Activated T-cell treated with anti-CD3 and anti-CD28 coated beads, Interleukin-2, amount 50 U/mL, for 24 hours (primary cell): ENCODE measurements around the gene OXLD1.
A peak's percentile ranks its signal among the peaks of the same experiment; 100 is the strongest.
"Not testable (repeated sequence)": the region's sequence is repeated elsewhere in the genome, so short reads cannot be mapped to it uniquely, and the experiment has no call there.

Experiments
- DNase-seq: peaks from one replicate; pipeline ENCODE4 v3.0.0-alpha.2; 2020
- H3K27ac Mint-ChIP-seq: 2 replicates; pipeline ENCODE4 v1.8.0; 2020; ENCODE audit warnings: mild to moderate bottlenecking, mixed read lengths
- H3K27me3 Mint-ChIP-seq: 2 replicates; pipeline ENCODE4 v1.8.0; 2020; ENCODE audit warnings: mixed read lengths
- H3K36me3 Mint-ChIP-seq: 2 replicates; pipeline ENCODE4 v1.8.0; 2020; ENCODE audit warnings: low read depth, mixed read lengths
- H3K4me1 Mint-ChIP-seq: 2 replicates; pipeline ENCODE4 v1.8.0; 2020; ENCODE audit warnings: low read depth, mixed read lengths
- H3K4me3 Mint-ChIP-seq: 2 replicates; pipeline ENCODE4 v1.8.0; 2020; ENCODE audit warnings: mild to moderate bottlenecking, moderate library complexity, mixed read lengths
- H3K9me3 Mint-ChIP-seq: 2 replicates; pipeline ENCODE4 v1.8.0; 2020; ENCODE audit warnings: mixed read lengths

OXLD1 gene

DNA sequence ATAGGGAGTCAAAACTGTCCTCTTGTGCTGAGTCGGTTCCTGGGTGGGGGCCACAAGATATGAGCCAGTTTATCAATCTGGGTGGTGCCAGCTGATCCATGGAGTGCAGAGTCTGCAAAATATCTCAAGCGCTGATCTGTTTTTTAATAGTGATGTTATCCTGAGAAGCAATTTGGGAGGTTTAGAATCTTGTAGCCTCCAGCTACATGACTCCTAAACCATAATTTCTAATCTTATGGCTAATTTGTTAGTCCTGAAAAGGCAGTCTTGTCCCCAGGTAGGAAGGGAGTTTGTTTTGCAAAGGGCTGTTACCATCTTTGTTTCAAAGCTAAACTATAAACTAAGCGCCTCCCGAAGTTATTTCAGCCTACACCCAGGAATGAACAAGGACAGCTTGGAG is 27.7 kb downstream of the OXLD1 start:
- Mint-ChIP-seq H3K36me3 (peaks cover 20% of the 10 kb centered on the region), H3K9me3 (no peaks in the 10 kb centered on the region), H3K4me1 (peaks cover 22% of the 10 kb centered on the region), H3K27ac (peak overlapping the region; percentile 31), H3K27me3 (no peaks in the 10 kb centered on the region), H3K4me3 (no peak overlapping the region)
- DNase-seq, result no peak

DNA sequence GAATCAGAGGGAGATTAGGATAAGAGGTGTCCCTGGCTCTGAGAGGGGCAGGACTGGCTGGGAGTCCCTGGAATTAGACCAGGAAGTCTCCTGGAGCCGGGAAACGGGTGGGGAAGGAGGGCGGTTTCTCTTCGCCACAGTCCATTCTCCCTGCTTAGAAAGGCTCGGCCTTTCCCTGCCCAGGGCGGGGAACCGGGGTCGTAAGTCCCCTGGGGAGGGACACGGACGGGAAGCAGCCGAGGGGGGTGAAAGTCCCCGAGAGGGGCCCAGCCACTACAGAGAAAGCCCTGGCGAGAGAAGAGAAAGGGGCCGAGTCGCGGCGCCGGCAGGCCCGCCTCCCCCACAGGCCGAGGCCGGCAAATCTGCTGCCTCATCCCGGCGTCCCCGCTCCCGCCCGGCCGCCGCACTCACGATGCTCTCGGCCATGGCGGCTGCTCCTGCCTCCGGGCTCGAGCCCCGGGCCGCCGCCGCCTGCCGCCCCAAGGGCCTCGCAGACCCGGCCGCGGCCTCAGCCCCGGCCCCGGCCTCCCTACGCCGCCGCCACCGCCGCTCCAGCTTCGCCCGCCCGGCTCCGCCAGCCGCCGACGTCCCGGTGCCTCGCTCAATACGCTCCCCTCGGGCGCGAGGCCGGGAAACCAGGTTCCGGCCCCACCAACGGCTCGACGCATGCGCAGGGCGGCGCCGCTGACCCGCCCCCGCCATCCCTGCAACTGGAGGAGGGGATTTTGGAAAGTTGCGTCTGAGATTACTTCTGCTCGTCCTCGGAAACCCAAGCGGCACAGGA is 29.7 kb downstream of the OXLD1 start, which contains the start of the genes NPLOC4 and TSPAN10:
Gene NPLOC4, minus strand, starts transcription at position 608 of the 784 bp plus-strand sequence. Its CDS starts 182 bp downstream, at position 426.
Gene TSPAN10, plus strand, starts transcription at position 692 of the 784 bp plus-strand sequence. CDS start 5,217 bp downstream, outside the sequence.
- DNase-seq, result peak; percentile 94
- H3K36me3 Mint-ChIP-seq, result peaks cover 33% of the 10 kb centered on the region
- peak within 1 kb of the TSS; percentile 96 for H3K27ac Mint-ChIP-seq
- H3K9me3 Mint-ChIP-seq, result no peaks in the 10 kb centered on the region
- peaks cover 30% of the 10 kb centered on the region for H3K4me1 Mint-ChIP-seq
- H3K4me3 Mint-ChIP-seq, result peak within 1 kb of the TSS; percentile 98
- no peaks in the 10 kb centered on the region for H3K27me3 Mint-ChIP-seq

DNA sequence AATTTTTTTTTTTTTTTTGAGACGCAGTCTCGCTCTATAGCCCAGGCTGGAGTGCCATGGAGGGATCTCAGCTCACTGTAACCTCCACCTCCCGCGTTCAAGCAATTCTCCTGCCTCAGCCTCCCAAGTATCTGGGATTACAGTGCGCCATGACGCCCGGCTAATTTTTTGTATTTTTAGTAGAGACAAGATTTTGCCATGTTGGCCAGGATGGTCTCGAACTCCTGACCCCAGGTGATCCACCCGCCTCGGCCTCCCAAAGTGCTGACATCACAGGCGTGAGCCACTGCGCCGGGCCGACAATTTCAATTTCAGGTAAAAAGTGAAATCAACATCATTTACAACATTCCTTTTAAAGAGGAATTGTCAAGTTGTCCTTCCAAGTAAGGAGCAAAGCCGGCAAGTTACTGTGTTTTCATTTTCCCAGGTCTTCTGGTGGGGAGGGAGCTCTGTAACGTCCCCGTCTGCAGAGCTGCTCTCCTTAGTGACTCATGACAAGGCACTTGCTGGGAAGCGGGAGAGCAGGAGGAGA is 30.4 kb downstream of the OXLD1 start:
- no peak for DNase-seq
- peak overlapping the region; percentile 98 for H3K4me3 Mint-ChIP-seq
- no peaks in the 10 kb centered on the region for H3K9me3 Mint-ChIP-seq
- peaks cover 34% of the 10 kb centered on the region for H3K4me1 Mint-ChIP-seq
- no peaks in the 10 kb centered on the region for H3K27me3 Mint-ChIP-seq
- peaks cover 38% of the 10 kb centered on the region for H3K36me3 Mint-ChIP-seq
- peak overlapping the region; percentile 96 for H3K27ac Mint-ChIP-seq

DNA sequence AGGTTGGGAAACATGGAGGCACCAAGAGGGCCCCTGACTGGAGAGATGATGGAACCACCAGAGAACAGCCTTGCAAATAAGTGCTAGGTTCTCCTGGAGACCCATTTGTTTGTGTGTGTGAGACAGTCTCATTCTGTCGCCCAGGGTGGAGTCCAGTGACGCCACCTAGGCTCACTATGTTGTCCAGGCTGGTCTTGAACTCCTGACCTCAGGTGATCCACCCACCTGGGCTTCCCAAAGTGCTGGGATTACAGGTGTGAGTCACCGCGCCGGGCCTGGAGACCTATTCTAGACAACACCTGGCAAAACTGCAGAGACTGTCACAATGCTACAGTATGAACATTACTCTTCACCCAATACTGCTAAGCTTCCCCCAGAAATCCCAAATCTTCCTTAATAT is 31.0 kb downstream of the OXLD1 start:
- peak overlapping the region; percentile 98 for H3K4me3 Mint-ChIP-seq
- DNase-seq, result no peak

DNA sequence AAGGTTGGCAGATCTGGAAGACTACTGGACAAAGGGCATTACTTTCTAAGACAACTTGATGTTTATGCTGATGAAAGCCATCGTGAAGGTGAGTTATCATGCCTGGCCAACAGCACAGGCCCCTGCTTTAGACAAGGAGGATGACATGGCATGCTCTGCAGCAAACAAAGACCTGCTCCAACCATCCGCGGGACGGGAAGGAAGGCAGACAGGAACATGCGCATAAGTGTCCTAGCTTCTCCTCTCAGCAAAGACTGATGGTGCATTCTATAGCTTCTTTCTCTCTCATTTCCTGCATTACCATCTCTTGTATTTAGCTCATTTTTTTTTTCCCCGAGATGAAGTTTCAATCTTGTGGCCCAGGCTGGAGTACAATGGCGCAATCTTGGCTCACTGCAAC is 34.9 kb downstream of the OXLD1 start:
- DNase-seq, result no peak
- no peak overlapping the region for H3K4me3 Mint-ChIP-seq
- H3K27ac Mint-ChIP-seq, result peak overlapping the region; percentile 66
- H3K36me3 Mint-ChIP-seq, result peaks cover 77% of the 10 kb centered on the region
- no peaks in the 10 kb centered on the region for H3K27me3 Mint-ChIP-seq
- no peaks in the 10 kb centered on the region for H3K9me3 Mint-ChIP-seq
- peaks cover 27% of the 10 kb centered on the region for H3K4me1 Mint-ChIP-seq

More for the DNA sequence above, 31.0 kb downstream of the OXLD1 start:
- Mint-ChIP-seq H3K27me3 (no peaks in the 10 kb centered on the region), H3K4me1 (peaks cover 34% of the 10 kb centered on the region), H3K36me3 (peaks cover 39% of the 10 kb centered on the region), H3K9me3 (no peaks in the 10 kb centered on the region), H3K27ac (peak overlapping the region; percentile 96)

DNA sequence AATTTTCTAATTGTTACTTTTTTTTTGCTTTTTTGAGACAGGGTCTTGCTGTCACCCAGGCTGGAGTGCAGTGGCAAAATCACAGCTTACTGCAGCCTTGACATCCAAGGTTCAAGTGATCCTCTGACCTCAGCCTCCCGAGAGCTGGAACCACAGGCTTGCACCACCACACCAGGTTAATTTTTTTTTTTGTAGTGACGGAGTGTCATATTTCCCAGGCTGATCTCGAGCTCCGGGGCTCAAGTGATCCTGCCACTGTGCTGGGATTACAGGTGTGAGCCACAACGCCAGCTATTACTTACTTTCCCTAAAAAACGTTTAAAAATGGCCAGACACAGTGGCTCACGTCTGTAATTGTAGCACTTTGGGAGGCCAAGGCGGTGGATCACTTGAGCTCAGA is 36.1 kb downstream of the OXLD1 start:
- DNase-seq, result no peak
- H3K4me3 Mint-ChIP-seq, result no peak overlapping the region
- H3K4me1 Mint-ChIP-seq, result peaks cover 20% of the 10 kb centered on the region
- no peak overlapping the region for H3K27ac Mint-ChIP-seq
- H3K36me3 Mint-ChIP-seq, result peaks cover 79% of the 10 kb centered on the region
- no peaks in the 10 kb centered on the region for H3K9me3 Mint-ChIP-seq
- H3K27me3 Mint-ChIP-seq, result no peaks in the 10 kb centered on the region

DNA sequence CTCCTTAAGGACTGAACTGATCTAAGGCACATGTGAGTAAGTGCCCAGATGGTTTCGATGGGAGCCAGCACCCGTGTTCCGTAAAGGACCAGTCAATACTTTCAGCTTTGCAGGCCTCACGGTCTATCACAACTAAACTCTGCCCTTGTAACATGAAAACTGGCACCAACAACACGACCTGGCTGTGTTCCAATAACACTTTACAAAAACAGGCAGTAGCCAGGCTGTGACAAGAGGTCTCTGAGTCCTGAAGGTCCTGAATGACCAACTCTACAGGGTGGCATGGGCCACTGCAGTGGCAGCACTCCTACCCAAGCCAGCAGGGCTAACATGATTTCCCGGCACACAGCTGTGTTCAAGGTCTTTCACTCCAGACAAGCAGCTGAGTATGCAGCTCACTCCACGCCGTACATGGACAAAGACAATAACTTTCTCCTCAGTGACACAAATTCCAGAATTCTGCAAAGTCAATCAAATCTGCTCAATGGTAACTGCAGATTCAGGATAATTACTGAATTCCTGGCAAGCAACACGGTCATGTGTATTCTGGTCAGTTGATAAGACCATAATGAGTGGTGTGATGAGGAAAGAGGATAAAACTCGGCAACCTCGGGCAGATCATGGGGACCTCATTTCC is 44.8 kb downstream of the OXLD1 start:
- H3K36me3 Mint-ChIP-seq, result peaks cover 86% of the 10 kb centered on the region
- H3K27ac Mint-ChIP-seq, result no peak overlapping the region
- peaks cover 9% of the 10 kb centered on the region for H3K4me1 Mint-ChIP-seq
- DNase-seq, result no peak
- H3K27me3 Mint-ChIP-seq, result no peaks in the 10 kb centered on the region
- no peak overlapping the region for H3K4me3 Mint-ChIP-seq
- no peaks in the 10 kb centered on the region for H3K9me3 Mint-ChIP-seq

DNA sequence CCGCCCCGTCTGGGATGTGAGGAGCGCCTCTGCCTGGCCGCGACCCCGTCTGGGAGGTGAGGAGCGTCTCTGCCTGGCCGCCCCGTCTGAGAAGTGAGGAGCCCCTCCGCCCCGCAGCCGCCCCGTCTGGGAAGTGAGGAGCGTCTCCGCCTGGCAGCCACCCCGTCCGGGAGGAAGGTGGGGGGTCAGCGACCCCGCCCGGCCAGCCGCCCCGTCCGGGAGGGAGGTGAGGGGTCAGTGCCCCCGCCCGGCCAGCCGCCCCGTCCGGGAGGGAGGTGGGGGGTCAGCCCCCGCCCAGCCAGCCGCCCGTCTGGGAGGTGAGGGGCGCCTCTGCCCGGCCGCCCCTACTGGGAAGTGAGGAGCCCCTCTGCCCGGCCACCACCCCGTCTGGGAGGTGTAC is 48.1 kb downstream of the OXLD1 start:
- H3K4me3 Mint-ChIP-seq, H3K9me3 Mint-ChIP-seq, DNase-seq, H3K27ac Mint-ChIP-seq, H3K27me3 Mint-ChIP-seq: not testable (repeated sequence)
- Mint-ChIP-seq H3K4me1 (peaks cover 24% of the 10 kb centered on the region), H3K36me3 (peaks cover 85% of the 10 kb centered on the region)

DNA sequence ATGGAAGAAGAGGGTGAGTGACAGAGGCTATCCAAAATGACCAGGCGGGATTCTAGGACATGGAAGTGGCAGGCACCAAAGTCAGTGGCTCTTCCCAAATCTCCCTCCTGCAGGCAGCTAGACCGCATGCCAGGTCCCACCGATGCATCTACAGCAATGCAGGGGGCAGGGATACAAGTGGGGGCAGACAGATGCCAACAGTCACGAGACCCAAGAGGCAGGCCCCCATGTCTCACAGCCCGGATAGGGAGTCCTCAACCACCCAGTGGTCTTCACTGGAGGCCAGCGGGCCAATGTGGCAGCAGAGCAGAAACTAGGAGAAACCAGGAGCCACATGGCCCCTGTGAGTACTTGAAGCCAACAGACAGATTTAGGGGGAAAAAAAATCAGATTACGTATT is 49.5 kb downstream of the OXLD1 start:
- Mint-ChIP-seq H3K4me3 (no peak overlapping the region), H3K9me3 (no peaks in the 10 kb centered on the region), H3K27me3 (no peaks in the 10 kb centered on the region), H3K27ac (no peak overlapping the region), H3K4me1 (peaks cover 24% of the 10 kb centered on the region), H3K36me3 (peaks cover 88% of the 10 kb centered on the region)
- DNase-seq, result no peak

DNA sequence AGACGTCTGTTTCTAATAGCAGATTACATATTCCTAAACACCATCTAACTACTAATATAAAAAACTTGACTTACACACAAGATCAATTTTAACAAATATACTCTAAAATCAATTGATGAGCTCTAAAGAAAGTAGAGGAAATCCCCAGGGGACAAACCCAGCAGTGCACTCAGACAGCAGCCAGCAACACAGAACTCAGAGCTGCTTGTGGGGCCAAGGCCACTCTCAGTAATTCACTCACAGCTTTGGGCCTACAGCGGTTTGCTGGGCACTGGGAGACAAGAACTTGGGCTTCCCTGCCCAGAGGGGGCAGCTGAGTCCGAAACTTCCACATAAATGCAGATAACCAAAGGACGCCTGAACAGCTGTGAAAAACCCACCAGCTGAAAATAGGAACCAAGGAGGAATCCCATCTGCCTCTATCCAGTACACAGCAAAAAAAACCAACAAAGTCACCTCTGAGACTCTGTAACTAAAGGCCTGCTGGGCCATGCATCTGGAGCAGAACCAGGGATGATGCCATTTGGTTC is 50.9 kb downstream of the OXLD1 start:
- Mint-ChIP-seq H3K27ac (peak overlapping the region; percentile 82), H3K9me3 (no peaks in the 10 kb centered on the region), H3K27me3 (no peaks in the 10 kb centered on the region), H3K4me3 (no peak overlapping the region), H3K36me3 (peaks cover 77% of the 10 kb centered on the region), H3K4me1 (peaks cover 23% of the 10 kb centered on the region)
- no peak for DNase-seq
